ENCODE measurements around the gene FAM174C.

The FAM174C gene

DNA sequence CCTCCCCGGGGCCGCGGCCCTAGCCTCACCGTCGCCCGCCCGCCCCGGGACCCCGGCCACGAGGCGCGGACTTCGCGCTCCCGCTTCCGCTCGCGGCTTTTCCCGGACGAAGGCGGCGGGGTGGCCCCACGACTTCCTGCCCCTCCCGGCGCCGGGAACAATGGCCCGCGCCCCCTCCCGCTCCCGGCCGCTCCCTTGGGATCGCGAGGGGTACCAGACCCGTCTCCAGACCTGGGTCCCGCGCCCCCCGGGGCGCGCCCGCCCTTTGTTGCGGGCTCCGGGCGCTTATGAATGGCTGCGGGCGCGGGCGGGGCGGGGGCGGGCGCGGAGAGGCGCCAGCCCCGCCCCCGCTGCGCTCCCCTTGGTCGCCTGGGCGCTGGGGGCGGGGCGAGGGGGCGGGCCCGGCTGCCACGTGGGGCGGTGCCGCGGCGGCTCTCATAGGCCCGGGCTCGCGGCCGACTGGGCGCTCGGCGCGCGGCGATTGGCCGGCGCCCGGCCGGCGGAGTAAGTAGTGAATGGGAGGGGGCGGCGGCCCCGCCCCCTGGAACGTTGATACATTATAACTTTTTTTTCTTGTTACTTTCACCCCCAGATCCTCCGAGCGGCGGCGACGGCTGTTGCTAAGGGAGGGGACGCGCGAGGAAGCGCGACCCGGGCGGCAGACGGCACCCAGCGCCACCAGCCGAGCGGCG is 25.9 kb upstream of the FAM174C start:
- no peak for DNase-seq (ENCODE audit: low read depth, low spot score)

DNA sequence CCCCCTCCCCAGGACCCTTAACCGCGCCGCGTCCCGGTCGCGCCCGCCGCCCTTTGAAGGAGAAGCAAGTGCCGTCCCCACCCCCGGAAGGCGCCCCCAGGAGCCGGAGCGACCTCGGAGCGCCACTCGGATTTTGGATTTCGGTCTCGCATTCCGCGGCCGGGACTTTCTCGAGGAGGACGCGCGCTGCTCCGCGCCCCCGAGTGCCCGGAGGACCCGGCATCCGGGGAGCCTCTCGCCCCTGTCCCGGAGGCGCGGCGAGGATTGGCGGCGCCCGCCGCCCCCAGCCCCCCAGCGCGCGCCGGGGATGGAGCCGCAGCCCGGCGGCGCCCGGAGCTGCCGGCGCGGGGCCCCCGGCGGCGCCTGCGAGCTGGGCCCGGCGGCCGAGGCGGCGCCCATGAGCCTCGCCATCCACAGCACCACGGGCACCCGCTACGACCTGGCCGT is 25.3 kb upstream of the FAM174C start:
- DNase-seq (ENCODE audit: low read depth, low spot score), result no peak
- peak overlapping the region; percentile 99 for H3K27ac ChIP-seq

More for the DNA sequence above, 25.9 kb upstream of the FAM174C start:
- H3K27ac ChIP-seq, result peak overlapping the region; percentile 99

DNA sequence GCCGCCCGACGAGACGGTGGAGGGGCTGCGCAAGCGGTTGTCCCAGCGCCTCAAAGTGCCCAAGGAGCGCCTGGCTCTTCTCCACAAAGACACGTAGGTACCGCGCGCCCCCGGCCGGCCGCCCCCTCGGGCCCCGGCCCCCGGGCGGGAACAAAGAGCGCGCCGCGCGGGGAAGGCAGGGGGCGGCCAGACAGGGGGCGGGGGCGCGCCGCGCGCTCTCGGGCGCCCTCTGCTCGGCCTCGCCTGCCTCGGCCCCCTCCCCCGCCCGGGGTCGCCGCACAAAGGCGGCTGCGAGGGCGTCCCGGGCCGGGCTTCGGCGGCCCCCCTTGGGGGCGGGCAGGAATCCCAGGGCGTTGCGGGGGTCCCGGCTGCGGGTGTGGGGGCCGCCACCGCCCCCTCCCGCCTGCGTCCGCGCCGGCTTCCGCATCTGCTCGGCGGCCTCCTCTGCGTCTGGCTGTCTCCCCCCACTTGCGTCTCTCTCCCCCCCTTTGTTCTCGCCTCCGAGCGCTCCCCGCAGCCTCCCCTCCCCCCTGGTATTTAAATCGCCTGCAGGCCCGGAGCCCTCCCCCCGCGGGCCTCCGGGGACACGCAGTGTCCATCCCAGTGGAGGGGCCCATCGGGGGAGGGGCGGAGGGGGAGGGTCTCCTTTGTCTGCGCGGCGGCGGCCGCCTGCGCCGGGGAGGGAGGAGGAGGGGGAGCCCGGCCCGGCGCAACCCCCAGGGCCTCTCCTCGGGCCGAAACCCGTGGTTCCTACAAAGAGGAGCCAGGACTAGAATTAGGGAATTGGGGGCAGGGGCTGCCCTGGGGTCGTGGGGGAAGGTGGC is 24.7 kb upstream of the FAM174C start:
- peak overlapping the region; percentile 99 for H3K27ac ChIP-seq
- no peak for DNase-seq (ENCODE audit: low read depth, low spot score)

DNA sequence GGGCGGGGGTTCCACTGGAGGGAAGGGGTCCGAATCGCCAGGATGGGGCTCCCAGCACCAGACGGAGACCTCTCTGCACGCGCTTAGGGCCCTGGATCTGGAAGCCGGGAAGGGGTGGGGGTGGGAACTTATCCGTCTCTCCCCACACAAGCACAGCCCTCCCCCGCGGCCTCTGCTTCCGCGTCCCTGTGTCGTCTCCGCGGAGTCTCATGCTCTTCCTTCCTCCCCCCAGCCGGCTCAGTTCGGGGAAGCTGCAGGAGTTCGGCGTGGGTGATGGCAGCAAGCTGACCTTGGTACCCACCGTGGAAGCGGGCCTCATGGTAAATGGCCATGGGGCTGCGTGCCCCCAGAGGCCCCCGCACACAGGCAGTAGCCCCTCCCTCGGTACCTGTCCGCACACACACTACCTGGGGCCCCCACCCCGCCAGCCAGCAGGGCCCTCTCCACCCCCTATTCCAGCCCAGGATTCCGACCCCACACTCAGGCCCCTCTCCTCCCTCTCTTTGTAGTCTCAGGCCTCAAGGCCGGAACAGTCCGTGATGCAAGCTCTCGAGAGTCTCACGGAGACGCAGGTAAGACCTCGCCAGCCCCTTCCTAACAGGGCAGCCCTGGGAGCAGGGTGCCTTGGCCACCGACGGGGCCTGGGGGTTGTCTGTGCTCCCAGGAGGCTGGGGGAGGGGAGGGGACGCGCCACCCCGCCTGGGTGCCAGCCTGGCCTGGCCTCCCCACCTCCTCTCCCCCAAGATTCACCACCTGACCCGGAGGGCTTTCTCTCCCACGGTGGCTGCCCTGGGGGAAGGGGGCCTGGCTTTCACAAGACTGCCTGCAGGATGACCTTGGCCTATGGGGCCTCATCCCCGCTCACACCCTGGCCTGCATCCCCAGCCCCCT is 23.8 kb upstream of the FAM174C start:
- peak overlapping the region; percentile 99 for H3K27ac ChIP-seq
- no peak for DNase-seq (ENCODE audit: low read depth, low spot score)

DNA sequence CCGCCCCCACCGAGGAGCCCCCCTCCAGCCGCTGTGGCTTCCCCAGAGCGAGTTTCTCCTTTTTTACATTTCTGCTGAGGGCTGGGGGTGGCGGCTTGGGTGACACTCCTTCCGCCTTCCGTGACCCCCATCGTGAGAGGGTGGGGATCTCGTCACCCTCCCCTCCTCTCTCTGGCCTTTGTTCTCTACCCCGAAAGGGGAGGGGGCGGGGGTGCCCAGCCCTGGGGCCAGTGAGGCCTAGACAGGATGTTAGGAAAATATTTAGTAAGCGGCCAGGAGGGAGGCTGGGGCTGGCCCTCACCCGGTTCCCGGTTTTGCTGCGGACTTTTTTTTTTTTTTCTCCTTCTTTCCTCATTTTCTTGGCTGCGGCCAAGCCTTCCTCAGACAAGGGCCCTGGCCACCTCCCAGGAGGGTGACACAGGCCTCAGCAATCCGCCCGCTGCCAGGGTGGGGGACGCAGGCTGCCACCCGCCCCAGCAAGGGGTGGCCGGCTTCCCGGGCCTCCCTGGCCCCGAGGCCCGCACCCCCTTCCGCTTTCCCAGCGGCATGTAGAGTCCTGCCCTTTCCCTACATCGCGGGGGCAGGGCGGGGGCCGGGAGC is 23.0 kb upstream of the FAM174C start:
- DNase-seq (ENCODE audit: low read depth, low spot score), result no peak
- H3K27ac ChIP-seq, result peak overlapping the region; percentile 99

DNA sequence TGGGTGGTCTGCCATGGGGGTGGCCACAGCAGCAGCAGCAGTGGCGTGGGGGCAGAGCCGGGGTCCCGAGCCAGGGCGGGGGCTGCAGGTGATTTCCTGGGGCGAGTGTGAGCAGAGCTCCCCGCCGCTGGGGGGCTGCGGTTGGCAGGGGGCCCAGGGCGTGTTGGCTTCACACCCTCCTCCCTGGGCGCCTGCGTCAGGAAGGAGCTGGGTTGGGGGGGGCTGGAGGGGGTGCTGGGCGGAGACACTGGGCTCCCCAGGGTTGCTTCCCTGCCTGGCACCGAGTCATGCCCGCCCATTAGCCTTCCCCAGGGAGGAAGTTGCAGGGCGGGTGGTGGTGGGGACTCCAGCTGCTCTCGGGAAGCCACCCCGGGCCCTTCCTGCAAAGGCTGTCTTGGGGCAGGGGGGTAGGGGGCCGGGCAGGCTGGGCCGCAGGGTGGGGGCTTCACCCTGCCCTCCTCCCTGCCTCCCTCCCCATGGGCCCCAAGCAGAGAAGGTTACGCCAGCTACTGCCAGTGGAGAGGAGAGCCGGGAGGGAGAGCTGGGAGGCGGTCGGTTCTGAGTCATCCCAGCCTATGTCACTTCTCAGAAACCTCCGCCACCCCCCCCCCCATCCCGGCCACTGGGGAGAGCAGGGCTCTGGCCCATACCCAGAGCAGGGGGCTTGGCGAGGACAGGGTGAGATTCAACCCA is 22.4 kb upstream of the FAM174C start:
- H3K27ac ChIP-seq, result peak overlapping the region; percentile 99
- DNase-seq (ENCODE audit: low read depth, low spot score), result no peak

DNA sequence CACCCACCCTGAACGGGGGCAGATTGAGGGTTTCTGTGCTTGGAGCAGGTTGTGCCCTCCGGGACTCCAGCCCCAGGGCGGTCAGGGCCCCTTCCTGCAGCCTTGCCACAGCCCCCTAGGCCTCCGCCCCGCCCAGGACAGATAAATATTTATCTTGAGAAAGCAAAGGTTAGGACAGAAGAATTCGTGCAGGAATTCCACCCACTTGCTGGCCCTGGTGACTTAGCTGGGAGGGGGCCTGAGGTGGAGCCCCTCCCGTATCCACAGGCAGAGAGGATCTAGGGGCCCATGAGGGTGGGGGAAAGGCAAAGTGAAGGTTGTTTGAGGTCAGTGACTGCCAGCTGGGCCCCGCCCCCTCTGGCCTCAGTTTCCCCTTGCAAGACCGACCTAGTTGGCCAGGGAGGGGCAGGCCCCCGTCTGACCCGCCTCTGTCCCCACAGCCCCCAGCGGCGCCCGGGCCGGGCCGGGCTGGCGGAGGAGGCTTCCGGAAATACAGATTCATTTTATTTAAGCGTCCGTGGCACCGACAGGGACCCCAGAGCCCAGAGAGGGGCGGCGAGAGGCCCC is 21.7 kb upstream of the FAM174C start:
- no peak for DNase-seq (ENCODE audit: low read depth, low spot score)
- H3K27ac ChIP-seq, result peak overlapping the region; percentile 99

DNA sequence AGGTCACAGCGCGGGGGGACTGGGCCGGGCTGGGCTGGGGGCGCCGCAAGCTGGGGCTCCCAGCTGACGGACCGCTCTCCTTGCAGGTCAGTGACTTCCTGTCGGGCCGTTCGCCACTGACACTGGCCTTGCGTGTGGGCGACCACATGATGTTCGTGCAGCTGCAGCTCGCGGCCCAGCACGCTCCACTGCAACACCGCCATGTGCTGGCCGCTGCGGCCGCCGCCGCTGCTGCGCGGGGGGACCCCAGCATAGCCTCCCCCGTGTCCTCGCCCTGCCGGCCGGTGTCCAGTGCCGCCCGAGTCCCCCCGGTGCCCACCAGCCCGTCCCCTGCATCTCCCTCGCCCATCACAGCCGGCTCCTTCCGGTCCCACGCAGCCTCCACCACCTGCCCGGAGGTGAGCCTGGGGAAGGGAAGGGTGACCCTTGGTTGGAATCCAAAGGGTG is 21.2 kb upstream of the FAM174C start:
- no peak for DNase-seq (ENCODE audit: low read depth, low spot score)
- H3K27ac ChIP-seq, result peak overlapping the region; percentile 99

DNA sequence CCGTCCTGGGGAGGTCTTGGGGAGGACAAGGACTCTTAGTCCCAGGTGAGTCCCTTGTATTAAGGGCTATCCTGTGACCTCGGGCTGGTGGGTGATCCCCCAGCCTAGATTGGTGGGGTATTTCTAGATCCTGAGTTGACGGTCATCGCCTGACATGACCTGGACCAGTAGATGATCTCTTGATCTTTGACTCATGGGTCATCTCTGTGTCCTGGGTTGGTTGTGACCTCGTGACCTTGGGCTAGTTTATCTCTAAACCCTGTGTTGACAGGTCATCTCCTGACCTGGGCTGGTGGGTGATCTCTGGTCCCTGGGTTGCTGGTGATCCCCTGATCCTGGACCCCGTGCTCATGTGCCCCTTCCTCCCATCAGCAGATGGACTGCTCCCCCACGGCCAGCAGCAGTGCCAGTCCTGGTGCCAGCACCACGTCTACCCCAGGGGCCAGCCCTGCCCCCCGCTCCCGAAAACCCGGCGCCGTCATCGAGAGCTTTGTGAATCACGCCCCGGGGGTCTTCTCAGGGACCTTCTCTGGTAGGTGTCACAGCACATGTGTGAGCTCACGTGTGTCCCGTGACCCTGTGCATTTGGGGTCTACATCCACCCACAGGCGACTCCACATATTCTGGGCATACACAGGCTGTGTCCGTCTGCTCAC is 20.7 kb upstream of the FAM174C start:
- H3K27ac ChIP-seq, result peak overlapping the region; percentile 99
- DNase-seq (ENCODE audit: low read depth, low spot score), result no peak

DNA sequence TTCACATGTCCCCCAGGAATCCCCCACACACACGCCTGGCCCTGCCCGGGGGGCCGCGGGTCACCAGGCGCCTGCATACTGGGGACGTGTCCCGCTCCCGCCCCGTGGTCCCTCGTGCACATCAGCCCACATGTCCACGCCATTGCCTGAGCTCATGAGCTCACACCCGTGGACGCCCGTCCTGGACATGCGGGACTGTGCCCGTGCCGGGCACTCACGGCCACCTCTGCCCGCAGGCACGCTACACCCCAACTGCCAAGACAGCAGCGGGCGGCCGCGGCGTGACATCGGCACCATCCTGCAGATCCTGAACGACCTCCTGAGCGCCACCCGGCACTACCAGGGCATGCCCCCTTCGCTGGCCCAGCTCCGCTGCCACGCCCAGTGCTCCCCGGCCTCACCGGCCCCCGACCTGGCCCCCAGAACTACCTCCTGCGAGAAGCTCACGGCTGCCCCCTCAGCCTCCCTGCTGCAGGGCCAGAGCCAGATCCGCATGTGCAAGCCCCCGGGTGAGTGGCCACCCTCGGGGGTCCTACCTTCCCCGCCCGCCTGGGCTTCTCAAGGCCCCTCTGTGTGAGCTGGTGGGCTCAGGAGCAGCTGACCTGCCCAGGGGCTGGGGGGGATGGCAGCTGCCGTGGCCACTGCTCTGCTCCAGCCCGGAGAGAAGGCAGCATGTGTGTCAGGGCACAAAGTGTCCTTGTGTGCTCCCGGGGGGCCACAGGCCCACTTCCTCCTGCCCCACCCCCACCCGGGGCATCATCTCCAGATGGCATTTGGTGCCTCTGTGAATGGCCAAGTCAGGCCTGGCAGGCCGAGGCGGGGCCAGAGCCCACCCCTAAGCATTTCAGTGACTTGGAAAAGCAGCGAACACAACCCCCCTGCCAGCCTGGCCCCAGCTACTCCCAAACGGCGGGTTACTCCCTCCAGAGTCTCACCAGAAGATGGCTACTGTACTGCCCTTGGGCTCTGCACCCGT is 19.9 kb upstream of the FAM174C start:
- peak overlapping the region; percentile 99 for H3K27ac ChIP-seq

DNA sequence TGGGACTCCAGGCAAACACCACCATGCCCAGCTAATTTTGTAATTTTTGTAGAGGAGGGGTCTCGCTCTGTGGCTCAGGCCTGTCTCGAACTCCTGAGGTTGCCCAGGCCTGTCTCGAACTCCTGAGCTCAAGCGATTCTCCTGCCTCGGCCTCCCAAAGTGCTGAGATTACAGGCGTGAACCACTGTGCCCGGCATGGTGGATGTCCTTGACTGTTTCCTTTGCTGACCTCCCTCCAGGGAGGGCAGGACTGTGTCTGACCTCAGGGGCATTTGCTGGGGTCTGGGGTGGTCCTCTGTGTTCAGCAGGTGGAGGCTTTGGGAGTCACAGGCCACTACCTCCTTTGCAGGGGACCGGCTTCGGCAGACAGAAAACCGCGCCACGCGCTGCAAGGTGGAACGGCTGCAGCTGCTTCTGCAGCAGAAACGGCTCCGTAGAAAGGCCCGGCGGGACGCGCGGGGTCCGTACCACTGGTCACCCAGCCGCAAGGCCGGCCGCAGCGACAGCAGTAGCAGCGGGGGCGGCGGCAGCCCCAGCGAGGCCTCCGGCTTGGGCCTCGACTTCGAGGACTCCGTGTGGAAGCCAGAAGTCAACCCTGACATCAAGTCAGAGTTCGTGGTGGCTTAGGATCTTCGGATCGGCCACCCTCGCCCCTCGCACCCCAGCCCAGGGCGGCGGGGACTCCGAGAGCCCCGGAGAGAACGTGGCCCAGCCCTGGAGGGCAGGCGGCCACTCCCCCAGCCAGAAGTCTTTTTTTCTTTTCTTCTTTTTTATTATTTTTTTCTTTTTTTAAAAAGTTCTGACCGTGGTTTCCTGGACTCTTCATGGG is 18.5 kb upstream of the FAM174C start:
- peak overlapping the region; percentile 99 for H3K27ac ChIP-seq
- no peak for DNase-seq (ENCODE audit: low read depth, low spot score)

More for the DNA sequence above, 19.9 kb upstream of the FAM174C start:
- no peak for DNase-seq (ENCODE audit: low read depth, low spot score)

DNA sequence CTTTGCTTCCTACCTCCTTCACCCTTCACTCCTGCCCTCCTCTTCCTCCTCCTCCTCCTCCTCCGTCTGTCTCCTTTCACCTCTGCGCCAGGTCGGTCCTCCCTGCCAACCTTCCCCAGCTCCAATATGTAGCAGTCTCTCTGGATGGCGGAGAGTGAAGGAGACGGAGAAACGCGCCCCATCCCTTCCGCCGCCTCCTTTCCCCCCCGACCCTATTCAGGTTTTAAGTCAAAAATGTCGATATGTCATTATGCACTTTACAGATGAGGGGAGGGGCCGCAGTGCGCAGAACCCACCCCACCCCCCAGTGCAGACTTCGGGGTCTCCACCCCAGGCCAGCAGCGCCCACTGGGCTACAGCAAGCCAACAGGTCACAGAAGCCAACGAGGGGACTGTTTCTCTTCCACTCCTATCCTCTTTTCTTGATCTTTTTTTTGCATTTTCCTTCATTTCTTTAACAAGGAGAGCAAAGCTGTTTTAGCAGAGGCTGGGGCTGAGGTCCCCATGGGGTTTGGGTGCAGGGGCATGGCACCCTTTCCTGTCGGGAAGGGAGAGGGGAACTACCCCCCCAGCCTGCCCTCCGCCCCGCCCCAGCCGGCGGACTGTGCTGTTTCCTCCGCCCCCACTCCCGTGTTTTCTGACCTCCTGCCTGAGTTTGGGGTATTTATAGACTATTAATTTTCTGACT is 17.7 kb upstream of the FAM174C start:
- DNase-seq (ENCODE audit: low read depth, low spot score), result no peak

DNA sequence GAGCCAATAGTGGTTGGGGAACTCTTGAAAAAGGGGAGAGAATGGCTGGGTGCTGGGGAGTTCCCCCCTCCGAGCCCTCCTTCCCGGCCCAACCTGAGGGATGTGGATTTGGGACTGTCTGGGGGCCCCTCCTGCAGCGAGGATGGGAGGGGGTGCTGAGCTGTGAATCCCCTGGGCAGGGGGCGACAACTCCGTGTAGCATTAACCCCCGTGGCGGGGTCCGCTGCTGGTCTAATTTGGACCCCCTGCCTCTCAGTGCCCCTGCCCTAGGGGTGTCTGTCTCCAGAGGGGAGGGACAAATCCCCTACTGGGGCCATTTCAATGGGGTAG is 17.2 kb upstream of the FAM174C start:
- DNase-seq (ENCODE audit: low read depth, low spot score), result no peak
- peak overlapping the region; percentile 99 for H3K27ac ChIP-seq

More for the DNA sequence above, 17.7 kb upstream of the FAM174C start:
- peak overlapping the region; percentile 99 for H3K27ac ChIP-seq

DNA sequence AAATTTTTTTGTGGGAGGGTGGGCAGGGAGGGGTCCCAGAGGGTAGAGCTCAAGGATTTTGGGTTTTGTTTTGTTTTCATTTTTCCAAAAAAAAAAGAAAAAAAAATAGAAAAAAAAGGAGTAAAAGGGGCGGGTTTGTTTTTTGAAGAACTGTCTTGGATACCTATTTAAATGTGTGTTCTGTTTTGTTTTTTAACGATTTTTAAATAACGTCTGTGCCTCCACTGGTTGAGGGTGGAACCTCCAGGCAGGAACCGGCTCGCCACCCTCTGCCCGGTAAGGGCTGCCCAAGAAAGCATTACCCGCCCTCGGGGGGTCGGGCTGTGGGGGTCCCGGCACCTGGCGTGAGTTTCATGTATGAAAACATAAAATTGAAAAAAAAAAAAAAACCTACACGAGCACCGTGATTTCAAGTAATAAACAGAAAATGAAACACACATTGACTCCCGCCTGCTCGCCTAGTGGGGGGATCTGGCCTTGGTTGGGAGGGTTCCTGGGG is 16.6 kb upstream of the FAM174C start:
- no peak for DNase-seq (ENCODE audit: low read depth, low spot score)
- H3K27ac ChIP-seq, result peak overlapping the region; percentile 99

DNA sequence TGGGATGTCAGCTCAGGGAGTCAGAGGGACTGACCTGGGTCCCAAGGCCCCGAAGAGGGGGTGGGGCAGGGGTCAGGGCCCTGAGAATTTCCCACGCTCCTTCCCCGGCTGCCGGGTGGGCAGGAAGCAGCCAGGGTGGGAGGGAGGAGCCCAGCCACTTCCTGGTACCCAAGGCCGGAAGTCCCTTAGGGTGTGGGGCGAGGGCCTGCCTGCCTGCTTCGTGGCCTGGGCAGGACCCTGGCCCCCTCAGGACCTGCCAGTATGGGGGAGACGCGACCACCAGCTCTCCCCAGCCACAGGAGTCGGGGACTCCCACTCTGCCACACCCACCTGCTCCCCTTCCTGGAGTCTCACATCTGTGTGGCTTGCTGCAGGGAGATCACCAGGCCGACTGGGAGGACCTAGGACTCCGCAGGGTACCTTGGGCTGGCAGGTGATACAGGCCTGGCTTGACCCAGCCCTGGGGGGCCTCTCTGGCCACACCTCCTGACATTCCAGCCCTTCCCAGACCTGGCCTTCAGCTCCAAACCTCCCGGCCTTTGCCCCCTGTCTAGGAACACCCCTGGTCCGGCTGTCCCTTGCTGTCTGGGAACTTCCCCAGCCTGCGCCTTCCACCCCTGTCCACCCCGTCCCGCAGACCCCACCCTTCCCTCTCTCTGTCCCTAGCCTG is 16.0 kb upstream of the FAM174C start:
- peak overlapping the region; percentile 99 for H3K27ac ChIP-seq
- no peak for DNase-seq (ENCODE audit: low read depth, low spot score)
